ENCODE measurements around the gene TSPEAR.

The TSPEAR gene

GRCh38 chr21:44722731-44723130 is 11.4 kb upstream of the TSPEAR start:
- TF ChIP-seq CTCF (IDR thresholded peaks at IDR 0.05; ENCODE audit: low read depth, low read length): no peak
- DNase-seq: no peak
- no peaks in the 10 kb centered on the region for H3K9me3 ChIP-seq
- no peaks in the 10 kb centered on the region for H3K36me3 ChIP-seq
- H3K27me3 ChIP-seq: peaks cover 64% of the 10 kb centered on the region
- no peaks in the 10 kb centered on the region for H3K4me1 ChIP-seq
- H3K4me3 ChIP-seq (ENCODE audit: low read depth, low read length): no peak overlapping the region

- peaks cover 57% of the 10 kb centered on the region for H3K27me3 ChIP-seq
- no peaks in the 10 kb centered on the region for H3K4me1 ChIP-seq
- DNase-seq: no peak
- no peak overlapping the region for H3K4me3 ChIP-seq (ENCODE audit: low read depth, low read length)
- TF ChIP-seq CTCF (IDR thresholded peaks at IDR 0.05; ENCODE audit: low read depth, low read length): no peak
- H3K9me3 ChIP-seq: no peaks in the 10 kb centered on the region
- no peaks in the 10 kb centered on the region for H3K36me3 ChIP-seq
These were observed 8.8 kb upstream of the TSPEAR start for GRCh38 chr21:44720170-44720569.

GRCh38 chr21:44718571-44718970 is 7.2 kb upstream of the TSPEAR start:
- H3K4me1 ChIP-seq: no peaks in the 10 kb centered on the region
- no peak for TF ChIP-seq CTCF (IDR thresholded peaks at IDR 0.05; ENCODE audit: low read depth, low read length)
- H3K36me3 ChIP-seq: no peaks in the 10 kb centered on the region

GRCh38 chr21:44718093-44718492 is 6.7 kb upstream of the TSPEAR start:
- Histone ChIP-seq H3K4me3 (ENCODE audit: low read depth, low read length) (no peak overlapping the region), H3K9me3 (no peaks in the 10 kb centered on the region), H3K27me3 (peaks cover 55% of the 10 kb centered on the region), H3K36me3 (no peaks in the 10 kb centered on the region), H3K4me1 (no peaks in the 10 kb centered on the region)
- TF ChIP-seq CTCF (IDR thresholded peaks at IDR 0.05; ENCODE audit: low read depth, low read length): no peak
- DNase-seq: no peak

More at GRCh38 chr21:44718571-44718970, 7.2 kb upstream of the TSPEAR start:
- DNase-seq: no peak
- no peak overlapping the region for H3K4me3 ChIP-seq (ENCODE audit: low read depth, low read length)
- H3K27me3 ChIP-seq: peaks cover 55% of the 10 kb centered on the region
- no peaks in the 10 kb centered on the region for H3K9me3 ChIP-seq

- no peak for TF ChIP-seq CTCF (IDR thresholded peaks at IDR 0.05; ENCODE audit: low read depth, low read length)
- H3K27me3 ChIP-seq: peaks cover 59% of the 10 kb centered on the region
- H3K36me3 ChIP-seq: no peaks in the 10 kb centered on the region
- DNase-seq: no peak
- no peak overlapping the region for H3K4me3 ChIP-seq (ENCODE audit: low read depth, low read length)
- no peaks in the 10 kb centered on the region for H3K9me3 ChIP-seq
- H3K4me1 ChIP-seq: no peaks in the 10 kb centered on the region
These were observed 5.6 kb upstream of the TSPEAR start for GRCh38 chr21:44716984-44717383.

- H3K9me3 ChIP-seq: no peaks in the 10 kb centered on the region
- no peak for DNase-seq
- H3K4me1 ChIP-seq: no peaks in the 10 kb centered on the region
- H3K4me3 ChIP-seq (ENCODE audit: low read depth, low read length): no peak overlapping the region
- TF ChIP-seq CTCF (IDR thresholded peaks at IDR 0.05; ENCODE audit: low read depth, low read length): no peak
- no peaks in the 10 kb centered on the region for H3K36me3 ChIP-seq
- peaks cover 70% of the 10 kb centered on the region for H3K27me3 ChIP-seq
These were observed 3.5 kb upstream of the TSPEAR start for GRCh38 chr21:44714905-44715304.
